NCI-H1436 treated with DMSO at 0.1 percent for 48 hours (cell line): ENCODE data around the gene TBL1XR1.
A peak's percentile ranks its signal among the peaks of the same experiment; 100 is the strongest.

ENCODE experiments used
- DNase-seq: peaks from one replicate; lab custom pipeline; 2025; lab: John Stamatoyannopoulos, UW

Gene TBL1XR1

GRCh38 chr3:177061369-177061768 lies 135.9 kb downstream of the TBL1XR1 start:
- DNase-seq: no peak

- no peak for DNase-seq
These were observed 136.8 kb downstream of the TBL1XR1 start for GRCh38 chr3:177060492-177060891.

GRCh38 chr3:177058648-177059047 lies 138.6 kb downstream of the TBL1XR1 start:
- no peak for DNase-seq

GRCh38 chr3:177057768-177058167 lies 139.5 kb downstream of the TBL1XR1 start:
- DNase-seq: no peak

- DNase-seq: no peak
These were observed 140.4 kb downstream of the TBL1XR1 start for GRCh38 chr3:177056927-177057326.

GRCh38 chr3:177055605-177056571 lies 141.4 kb downstream of the TBL1XR1 start:
- DNase-seq: no peak

- no peak for DNase-seq
These were observed 144.2 kb downstream of the TBL1XR1 start for GRCh38 chr3:177053107-177053506.

- no peak for DNase-seq
These were observed 145.9 kb downstream of the TBL1XR1 start for GRCh38 chr3:177051411-177051810.

- DNase-seq: peak; percentile 28
These were observed 146.6 kb downstream of the TBL1XR1 start for GRCh38 chr3:177050501-177051237.

- DNase-seq: no peak
These were observed 151.5 kb downstream of the TBL1XR1 start for GRCh38 chr3:177045767-177046166.

GRCh38 chr3:177045222-177045621 lies 152.1 kb downstream of the TBL1XR1 start:
- DNase-seq: no peak

GRCh38 chr3:177041730-177042551 lies 155.3 kb downstream of the TBL1XR1 start:
- DNase-seq: no peak

GRCh38 chr3:177041021-177041729 lies 156.1 kb downstream of the TBL1XR1 start:
- no peak for DNase-seq

GRCh38 chr3:177039490-177040274 lies 157.6 kb downstream of the TBL1XR1 start:
- DNase-seq: no peak

- no peak for DNase-seq
These were observed 160.0 kb downstream of the TBL1XR1 start for GRCh38 chr3:177037241-177037640.

- peak; percentile 36 for DNase-seq
These were observed 161.6 kb downstream of the TBL1XR1 start for GRCh38 chr3:177035676-177036075.

- DNase-seq: no peak
These were observed 162.3 kb downstream of the TBL1XR1 start for GRCh38 chr3:177034832-177035475.

GRCh38 chr3:177026505-177027277 lies 170.6 kb downstream of the TBL1XR1 start:
- DNase-seq: no peak

GRCh38 chr3:177015881-177016280 lies 181.4 kb downstream of the TBL1XR1 start:
- no peak for DNase-seq
